Measurements from ENCODE around the gene TSPAN8. TPM values are rescaled to one million over a fixed set of nuclear protein-coding genes. Genes with fewer than 3 reads are reported as not detected.

TSPAN8 gene
- total RNA-seq, 1 donor from 2014 or later: not detected

DNA sequence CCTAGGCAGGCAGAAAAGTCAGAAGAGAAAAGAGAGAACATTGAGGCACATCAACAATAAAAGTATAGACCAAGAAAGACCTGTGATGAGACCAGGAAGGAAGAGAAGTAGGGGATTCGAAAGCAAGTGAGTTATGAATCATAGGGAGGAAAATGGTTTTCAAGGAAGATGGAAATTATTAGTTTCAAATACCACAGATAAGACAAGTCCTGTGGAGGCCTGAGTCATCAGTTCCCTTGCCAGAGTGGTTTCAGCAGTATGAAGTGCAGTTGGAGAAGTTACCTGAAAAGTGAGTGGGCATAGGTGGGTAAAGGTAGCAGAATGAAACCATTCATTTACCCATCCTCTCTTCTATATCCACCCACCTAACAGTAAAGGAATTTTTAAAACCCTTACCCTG, 25.2 kb upstream of the TSPAN8 start:
- Histone ChIP-seq H3K9ac (no peak overlapping the region), H4K20me1 (ENCODE audit: low read depth) (no peaks in the 10 kb centered on the region), H3K4me2 (no peak overlapping the region), H3F3A (ENCODE audit: low read depth) (no peaks in the 10 kb centered on the region), H3K27me3 (no peaks in the 10 kb centered on the region), H2AFZ (replicated peaks) (no peak overlapping the region), H3K9me3 (ENCODE audit: low read depth) (no peaks in the 10 kb centered on the region), H3K36me3 (no peaks in the 10 kb centered on the region), H3K79me2 (ENCODE audit: low read depth) (no peaks in the 10 kb centered on the region), H3K4me1 (no peaks in the 10 kb centered on the region), H3K27ac (no peak overlapping the region), H3K4me3 (no peak overlapping the region)
- H3K9me3 Mint-ChIP-seq: peaks cover 6% of the 10 kb centered on the region
- H3K36me3 Mint-ChIP-seq: no peaks in the 10 kb centered on the region
- no peak for TF ChIP-seq EZH2 (IDR thresholded peaks at IDR 0.05)
- TF ChIP-seq, protein P1, sequence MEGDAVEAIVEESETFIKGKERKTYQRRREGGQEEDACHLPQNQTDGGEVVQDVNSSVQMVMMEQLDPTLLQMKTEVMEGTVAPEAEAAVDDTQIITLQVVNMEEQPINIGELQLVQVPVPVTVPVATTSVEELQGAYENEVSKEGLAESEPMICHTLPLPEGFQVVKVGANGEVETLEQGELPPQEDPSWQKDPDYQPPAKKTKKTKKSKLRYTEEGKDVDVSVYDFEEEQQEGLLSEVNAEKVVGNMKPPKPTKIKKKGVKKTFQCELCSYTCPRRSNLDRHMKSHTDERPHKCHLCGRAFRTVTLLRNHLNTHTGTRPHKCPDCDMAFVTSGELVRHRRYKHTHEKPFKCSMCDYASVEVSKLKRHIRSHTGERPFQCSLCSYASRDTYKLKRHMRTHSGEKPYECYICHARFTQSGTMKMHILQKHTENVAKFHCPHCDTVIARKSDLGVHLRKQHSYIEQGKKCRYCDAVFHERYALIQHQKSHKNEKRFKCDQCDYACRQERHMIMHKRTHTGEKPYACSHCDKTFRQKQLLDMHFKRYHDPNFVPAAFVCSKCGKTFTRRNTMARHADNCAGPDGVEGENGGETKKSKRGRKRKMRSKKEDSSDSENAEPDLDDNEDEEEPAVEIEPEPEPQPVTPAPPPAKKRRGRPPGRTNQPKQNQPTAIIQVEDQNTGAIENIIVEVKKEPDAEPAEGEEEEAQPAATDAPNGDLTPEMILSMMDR (IDR thresholded peaks at IDR 0.05): no peak
- no peak overlapping the region for H3K27ac Mint-ChIP-seq
- H3K4me1 Mint-ChIP-seq: no peaks in the 10 kb centered on the region
- no peak overlapping the region for H3K4me3 Mint-ChIP-seq
- H3K27me3 Mint-ChIP-seq (ENCODE audit: insufficient read depth, low read depth): no peaks in the 10 kb centered on the region
- no peak for DNase-seq (ENCODE audit: low spot score)

DNA sequence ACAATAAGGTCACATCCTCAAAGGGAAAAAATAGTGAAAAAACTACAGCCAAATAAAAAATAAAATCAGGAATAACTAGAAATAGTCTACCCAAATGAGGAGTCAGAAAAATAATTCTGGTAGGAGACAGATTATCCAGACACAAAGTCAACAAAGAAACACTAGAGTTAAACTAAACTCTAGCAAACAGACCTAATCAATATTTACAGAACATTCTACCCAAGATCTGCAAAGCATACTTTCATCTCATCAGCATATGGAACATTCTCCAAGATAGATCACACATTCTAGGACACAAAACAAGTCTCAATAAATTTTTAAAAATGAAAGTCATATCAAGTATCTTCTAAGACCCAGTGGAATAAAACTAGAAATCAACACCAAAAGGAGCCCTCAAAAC, 20.4 kb upstream of the TSPAN8 start:
- no peaks in the 10 kb centered on the region for H3K4me1 Mint-ChIP-seq
- H3K4me3 ChIP-seq: no peak overlapping the region
- no peaks in the 10 kb centered on the region for H4K20me1 ChIP-seq (ENCODE audit: low read depth)
- no peak overlapping the region for H3K4me2 ChIP-seq
- no peaks in the 10 kb centered on the region for H3K27me3 Mint-ChIP-seq (ENCODE audit: insufficient read depth, low read depth)
- H3K79me2 ChIP-seq (ENCODE audit: low read depth): no peaks in the 10 kb centered on the region
- no peak overlapping the region for H3K4me3 Mint-ChIP-seq
- peaks cover 6% of the 10 kb centered on the region for H3K9me3 Mint-ChIP-seq
- TF ChIP-seq EZH2phosphoT487 (IDR thresholded peaks at IDR 0.05) (no peak), EZH2 (IDR thresholded peaks at IDR 0.05) (no peak)
- TF ChIP-seq, protein P1 (IDR thresholded peaks at IDR 0.05): no peak
- H3K36me3 ChIP-seq: no peaks in the 10 kb centered on the region
- no peaks in the 10 kb centered on the region for H3K4me1 ChIP-seq
- no peaks in the 10 kb centered on the region for H3K36me3 Mint-ChIP-seq
- H3K27ac Mint-ChIP-seq: no peak overlapping the region
- no peaks in the 10 kb centered on the region for H3F3A ChIP-seq (ENCODE audit: low read depth)
- no peaks in the 10 kb centered on the region for H3K9me3 ChIP-seq (ENCODE audit: low read depth)
- no peak overlapping the region for H3K9ac ChIP-seq
- no peaks in the 10 kb centered on the region for H3K27me3 ChIP-seq
- no peak for DNase-seq (ENCODE audit: low spot score)
- H2AFZ ChIP-seq (replicated peaks): no peak overlapping the region
- H3K27ac ChIP-seq: no peak overlapping the region

DNA sequence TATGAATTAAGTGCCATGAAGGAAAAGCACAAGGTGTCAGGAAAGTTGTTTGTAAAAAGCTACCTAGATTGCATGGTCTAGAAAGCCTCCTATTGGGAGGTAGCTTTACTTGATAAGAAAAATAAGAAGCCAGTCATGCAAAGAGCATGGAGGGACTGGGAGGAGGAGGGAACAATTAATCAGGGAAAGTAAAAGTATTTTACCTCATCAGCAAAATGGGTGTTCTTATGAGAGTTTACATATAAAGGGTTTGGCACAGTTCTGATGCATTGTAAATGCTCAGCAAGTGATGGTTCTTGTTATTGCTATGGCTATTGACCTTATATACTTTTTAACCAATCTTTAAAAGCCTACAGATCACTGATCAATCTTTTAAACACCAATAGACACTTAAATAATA, 17.0 kb upstream of the TSPAN8 start:
- Histone ChIP-seq H4K20me1 (ENCODE audit: low read depth) (no peaks in the 10 kb centered on the region), H3K36me3 (no peaks in the 10 kb centered on the region), H3K4me3 (no peak overlapping the region), H3K9ac (no peak overlapping the region), H3F3A (ENCODE audit: low read depth) (no peaks in the 10 kb centered on the region), H3K4me2 (no peak overlapping the region), H3K79me2 (ENCODE audit: low read depth) (no peaks in the 10 kb centered on the region), H2AFZ (replicated peaks) (peak overlapping the region; percentile 94), H3K4me1 (no peaks in the 10 kb centered on the region), H3K9me3 (ENCODE audit: low read depth) (no peaks in the 10 kb centered on the region), H3K27me3 (no peaks in the 10 kb centered on the region), H3K27ac (no peak overlapping the region)
- DNase-seq (ENCODE audit: low spot score): no peak
- no peaks in the 10 kb centered on the region for H3K4me1 Mint-ChIP-seq
- H3K27ac Mint-ChIP-seq: no peak overlapping the region
- TF ChIP-seq, protein P1 (IDR thresholded peaks at IDR 0.05): no peak
- TF ChIP-seq EZH2phosphoT487 (IDR thresholded peaks at IDR 0.05): no peak
- no peak for TF ChIP-seq EZH2 (IDR thresholded peaks at IDR 0.05)
- H3K9me3 Mint-ChIP-seq: peaks cover 4% of the 10 kb centered on the region
- H3K36me3 Mint-ChIP-seq: no peaks in the 10 kb centered on the region
- no peaks in the 10 kb centered on the region for H3K27me3 Mint-ChIP-seq (ENCODE audit: insufficient read depth, low read depth)
- no peak overlapping the region for H3K4me3 Mint-ChIP-seq

DNA sequence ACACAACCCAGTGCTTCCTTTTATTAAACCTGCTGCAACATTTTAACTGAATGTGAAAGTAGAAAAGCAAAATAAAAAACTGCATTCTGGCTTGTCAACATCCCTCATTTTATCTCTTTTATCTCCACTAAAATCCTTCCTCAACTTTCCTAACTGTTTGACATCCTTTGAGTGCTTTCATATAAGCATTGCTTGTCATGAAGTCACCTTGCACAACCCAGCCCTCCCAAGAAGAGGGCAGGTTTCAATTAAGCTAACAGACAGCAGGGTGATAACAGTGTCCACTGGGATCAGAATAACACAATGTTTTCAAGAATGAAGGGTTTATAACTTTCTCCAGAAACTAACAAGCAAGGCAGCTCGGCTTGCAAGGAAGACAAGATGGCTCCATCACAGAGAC, 16.3 kb upstream of the TSPAN8 start:
- no peaks in the 10 kb centered on the region for H3F3A ChIP-seq (ENCODE audit: low read depth)
- H3K9ac ChIP-seq: no peak overlapping the region
- H2AFZ ChIP-seq (replicated peaks): peak overlapping the region; percentile 94
- no peaks in the 10 kb centered on the region for H3K36me3 Mint-ChIP-seq
- DNase-seq (ENCODE audit: low spot score): no peak
- TF ChIP-seq EZH2phosphoT487 (IDR thresholded peaks at IDR 0.05) (no peak), EZH2 (IDR thresholded peaks at IDR 0.05) (no peak)
- TF ChIP-seq, protein P1 (IDR thresholded peaks at IDR 0.05): no peak
- no peaks in the 10 kb centered on the region for H3K9me3 Mint-ChIP-seq
- no peaks in the 10 kb centered on the region for H4K20me1 ChIP-seq (ENCODE audit: low read depth)
- no peaks in the 10 kb centered on the region for H3K79me2 ChIP-seq (ENCODE audit: low read depth)
- H3K27me3 Mint-ChIP-seq (ENCODE audit: insufficient read depth, low read depth): no peaks in the 10 kb centered on the region
- no peak overlapping the region for H3K27ac Mint-ChIP-seq
- H3K36me3 ChIP-seq: no peaks in the 10 kb centered on the region
- no peaks in the 10 kb centered on the region for H3K4me1 Mint-ChIP-seq
- no peak overlapping the region for H3K4me3 Mint-ChIP-seq
- H3K4me2 ChIP-seq: no peak overlapping the region
- no peak overlapping the region for H3K27ac ChIP-seq
- H3K4me1 ChIP-seq: no peaks in the 10 kb centered on the region
- no peaks in the 10 kb centered on the region for H3K9me3 ChIP-seq (ENCODE audit: low read depth)
- no peaks in the 10 kb centered on the region for H3K27me3 ChIP-seq
- no peak overlapping the region for H3K4me3 ChIP-seq
